Measurements from ENCODE around the gene MRAP2.

GRCh38 chr6:84082689-84083265 lies 49.2 kb downstream of the MRAP2 start:
- TF ChIP-seq CTCF (conservative IDR thresholded peaks at IDR 0.05; ENCODE audit: low read length) = no peak
- TF ChIP-seq EZH2phosphoT487 (IDR thresholded peaks at IDR 0.05; ENCODE audit: borderline replicate concordance, low read depth, low read length) = no peak

Measured in OCI-LY7 (cell line).